GM10248 (cell line): ENCODE results near the gene SNX3.
"Not testable (repeated sequence)": the region's sequence is repeated elsewhere in the genome, so short reads cannot be mapped to it uniquely, and the experiment has no call there.

Experiments
- CTCF ChIA-PET: fragments of 300-600 bp; sonication (Branson Sonifier 250); formaldehyde crosslinking; extraction: SDS; loops from one replicate; lab custom pipeline; 2021; ENCODE audit warnings: antibody characterized with exemption; lab: Yijun Ruan, JAX
- POLR2A ChIA-PET: fragments of 350-650 bp; sonication (Branson Sonifier 250); formaldehyde crosslinking; extraction: SDS; loops from one replicate; lab custom pipeline; 2020; ENCODE audit warnings: antibody characterized with exemption; lab: Yijun Ruan, JAX
- DNase-seq: peaks from one replicate; pipeline ENCODE4 v3.0.0; 2012; ENCODE audit errors: extremely low spot score
- CTCF ChIP-seq: IDR thresholded peaks from 2 replicates; pipeline ENCODE4 v1.5.1; 2012; ENCODE audit warnings: mild to moderate bottlenecking, low read depth; ENCODE audit errors: extremely low read depth, missing control alignments, control extremely low read depth

The SNX3 gene

DNA sequence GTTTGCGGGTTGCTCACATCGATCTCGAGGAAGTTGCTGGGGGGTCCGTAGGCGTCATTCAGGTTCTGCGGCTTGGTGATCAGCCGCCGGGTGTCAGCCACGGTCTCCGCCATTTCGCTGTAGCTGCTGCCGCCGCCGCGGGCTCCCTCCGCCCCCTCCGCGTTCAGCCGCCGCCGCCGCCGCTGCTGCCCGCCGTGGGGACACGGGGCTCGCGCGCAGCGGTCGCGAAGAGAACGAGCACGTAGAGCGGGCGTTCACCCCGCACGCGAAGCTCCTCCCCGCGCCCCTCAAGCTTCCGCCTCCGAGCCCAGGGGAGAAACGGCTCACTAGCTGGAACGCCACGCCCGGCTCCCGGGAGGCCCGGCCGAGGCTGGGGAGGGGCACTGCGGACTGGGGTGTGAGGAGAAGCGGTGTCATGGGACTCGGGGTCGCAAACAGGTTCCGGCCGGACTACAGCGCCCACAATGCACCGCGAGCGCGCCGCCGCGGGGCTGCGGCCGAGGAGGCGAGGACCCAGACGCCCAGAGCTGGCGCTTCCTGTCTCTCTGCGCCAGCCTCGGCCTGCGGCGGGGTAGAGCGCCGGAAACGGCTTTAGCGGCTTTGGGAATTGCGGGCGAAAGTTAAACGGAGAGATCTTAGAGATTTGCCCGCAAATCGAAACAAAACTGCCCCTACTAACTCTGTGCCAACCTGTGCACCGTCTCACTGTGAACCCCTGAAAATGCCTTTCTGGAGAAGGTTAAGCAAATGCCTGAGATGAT lies at the start of gene SNX3:
Gene SNX3 (minus strand): TSS at position 232 of the 761 bp plus-strand sequence. CDS start 119 bp downstream, at position 113.
- DNase-seq, result peak; percentile 95
- CTCF ChIA-PET, result interaction anchor here (0.5 to 2.3 kb wide), 13 partner anchors 9 to 319 kb away, joined by 3 to 9 read pairs (median 3); partner anchors contain the start of gene AFG1L
- peak; percentile 23 for TF ChIP-seq CTCF
- POLR2A ChIA-PET, result interaction anchor here (0.8 to 0.9 kb wide), 2 partner anchors 12 to 34 kb away, joined by 3 to 4 read pairs; partner anchors contain the start of gene AFG1L

GRCh38 chr6:108309844-108310243 lies 49.0 kb upstream of the SNX3 start:
- no peak for TF ChIP-seq CTCF
- no peak for DNase-seq
- POLR2A ChIA-PET, result no interaction called here
- CTCF ChIA-PET, result interaction anchor here (1.8 to 3.3 kb wide), 2 partner anchors 11 to 49 kb away, joined by 6 to 15 read pairs; partner anchors contain the start of gene SNX3

- CTCF ChIA-PET, result interaction anchor here (1.1 to 3.3 kb wide), 4 partner anchors 10 to 17 kb away, joined by 3 to 15 read pairs (median 8); partner anchors contain the start of gene AFG1L
- POLR2A ChIA-PET, result not testable (repeated sequence)
Measured at GRCh38 chr6:108308641-108309040, 47.8 kb upstream of the SNX3 start.

DNA sequence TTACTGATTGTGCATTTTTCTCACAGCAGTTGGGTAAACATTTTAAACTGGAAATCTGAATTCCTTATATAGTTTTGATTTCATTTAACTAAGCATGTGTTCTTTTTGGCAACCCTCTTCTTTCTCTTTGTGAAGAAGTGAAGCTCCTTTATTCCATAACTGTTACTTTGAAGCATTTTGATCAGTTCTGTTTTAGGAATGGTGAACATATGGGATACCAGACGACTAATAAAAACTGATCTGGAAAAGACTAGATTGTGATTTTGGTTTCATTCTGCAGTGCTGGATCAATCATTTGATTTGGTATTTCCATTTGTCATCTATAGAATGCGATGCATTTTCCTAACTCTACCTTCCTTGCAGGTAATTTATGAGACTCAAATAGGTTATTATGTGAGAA lies 43.8 kb upstream of the SNX3 start:
- TF ChIP-seq CTCF, result no peak
- DNase-seq, result no peak
- ChIA-PET CTCF (interaction anchor here (1.0 to 1.7 kb wide), 5 partner anchors 8 to 43 kb away, joined by 3 to 7 read pairs (median 3); partner anchors contain the start of genes AFG1L and SNX3), POLR2A (no interaction called here)

More at GRCh38 chr6:108308641-108309040, 47.8 kb upstream of the SNX3 start:
- not testable (repeated sequence) for DNase-seq

DNA sequence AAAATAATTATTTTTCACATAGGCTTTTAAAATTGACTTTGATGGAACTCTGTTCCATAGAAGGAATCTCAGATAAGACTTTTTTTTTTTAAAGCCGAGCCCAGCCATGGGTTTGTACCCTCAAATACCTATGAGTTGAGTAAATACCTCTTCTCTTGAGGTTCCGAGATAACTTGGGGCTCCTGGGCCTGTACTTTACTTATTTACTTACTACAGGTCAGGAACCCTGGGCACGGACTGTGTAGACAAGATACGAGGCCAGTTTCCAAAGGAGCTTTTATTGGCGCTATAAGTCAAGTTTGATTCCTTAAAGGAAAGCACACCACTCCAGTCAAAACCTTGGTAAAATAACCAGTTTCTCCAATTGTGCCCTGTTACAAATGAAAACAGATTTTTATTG lies 41.5 kb upstream of the SNX3 start:
- DNase-seq, result no peak
- no peak for TF ChIP-seq CTCF
- ChIA-PET POLR2A (no interaction called here), CTCF (interaction anchor here (0.9 to 1.0 kb wide), 3 partner anchors 15 to 33 kb away, joined by 3 read pairs; no protein-coding TSS in a partner anchor)

- TF ChIP-seq CTCF, result no peak
Measured at GRCh38 chr6:108295676-108296075, 34.8 kb upstream of the SNX3 start.

More at GRCh38 chr6:108295676-108296075, 34.8 kb upstream of the SNX3 start:
- DNase-seq, result no peak
- ChIA-PET CTCF (interaction anchor here (1.8 to 2.2 kb wide), 2 partner anchors 13 to 35 kb away, joined by 9 to 10 read pairs; partner anchors contain the start of gene SNX3), POLR2A (no interaction called here)
